ENCODE results near the gene SLC39A9.
"Not testable (repeated sequence)": the region's sequence is repeated elsewhere in the genome, so short reads cannot be mapped to it uniquely, and the experiment has no call there.

SLC39A9 gene

GRCh38 chr14:69490219-69490918 is 91.9 kb downstream of the SLC39A9 start:
- Histone ChIP-seq H3K9ac (no peak overlapping the region), H4K20me1 (peaks cover 0 to 3% (median 0%) of the 10 kb centered on the region in 11 experiments; a peak in 3 of 22 replicates), H3K9me3 (replicated peaks in 1 of 11) (no peaks in the 10 kb centered on the region), H3K4me1 (peaks cover 13 to 19% (median 16%) of the 10 kb centered on the region in 10 experiments), H3K27ac (no peak overlapping the region), H3K36me3 (no peaks in the 10 kb centered on the region), H3K27me3 (peaks cover 13 to 19% (median 15%) of the 10 kb centered on the region in 11 experiments), H3K4me3 (no peak overlapping the region), H3K4me2 (no peak overlapping the region)
- no peak for TF ChIP-seq Cebpa-rat (IDR thresholded peaks at IDR 0.05)

GRCh38 chr14:69491193-69491592 is 92.7 kb downstream of the SLC39A9 start:
- no peak for TF ChIP-seq Cebpa-rat (IDR thresholded peaks at IDR 0.05)
- H3K4me3 ChIP-seq, result no peak overlapping the region
- H4K20me1 ChIP-seq, result peaks cover 0 to 3% (median 0%) of the 10 kb centered on the region in 11 experiments; a peak in 2 of 22 replicates
- H3K9ac ChIP-seq, result no peak overlapping the region
- no peak overlapping the region for H3K4me2 ChIP-seq
- H3K27ac ChIP-seq, result no peak overlapping the region
- H3K36me3 ChIP-seq, result no peaks in the 10 kb centered on the region
- H3K27me3 ChIP-seq, result peaks cover 5 to 11% (median 6%) of the 10 kb centered on the region in 11 experiments; a peak in 21 of 22 replicates
- no peaks in the 10 kb centered on the region for H3K9me3 ChIP-seq (replicated peaks in 1 of 11)
- H3K4me1 ChIP-seq, result peaks cover 13 to 19% (median 16%) of the 10 kb centered on the region in 10 experiments

- no peak for TF ChIP-seq Cebpa-rat (IDR thresholded peaks at IDR 0.05)
- Histone ChIP-seq H3K27ac (no peak overlapping the region), H3K4me3 (no peak overlapping the region), H3K9ac (no peak overlapping the region), H3K4me2 (no peak overlapping the region), H3K36me3 (no peaks in the 10 kb centered on the region), H3K4me1 (peaks cover 3 to 5% (median 4%) of the 10 kb centered on the region in 10 experiments), H4K20me1 (no peaks in the 10 kb centered on the region; a peak in 1 of 22 replicates), H3K27me3 (no peaks in the 10 kb centered on the region), H3K9me3 (replicated peaks in 1 of 11) (no peaks in the 10 kb centered on the region)
These were observed 94.5 kb downstream of the SLC39A9 start for GRCh38 chr14:69493038-69493437.

- no peaks in the 10 kb centered on the region for H3K27me3 ChIP-seq
- H3K27ac ChIP-seq, result no peak overlapping the region
- no peak for TF ChIP-seq Cebpa-rat (IDR thresholded peaks at IDR 0.05)
- H3K4me1 ChIP-seq, result no peaks in the 10 kb centered on the region
- no peaks in the 10 kb centered on the region for H3K9me3 ChIP-seq (replicated peaks in 1 of 11)
- no peak overlapping the region for H3K4me3 ChIP-seq
- H3K36me3 ChIP-seq, result no peaks in the 10 kb centered on the region
- no peak overlapping the region for H3K4me2 ChIP-seq
- H4K20me1 ChIP-seq, result no peaks in the 10 kb centered on the region; a peak in 1 of 22 replicates
- H3K9ac ChIP-seq, result no peak overlapping the region
These were observed 95.3 kb downstream of the SLC39A9 start for GRCh38 chr14:69493791-69494190.

GRCh38 chr14:69495341-69495921 is 96.9 kb downstream of the SLC39A9 start:
- no peak overlapping the region for H3K9ac ChIP-seq
- no peaks in the 10 kb centered on the region; a peak in 1 of 22 replicates for H4K20me1 ChIP-seq
- no peaks in the 10 kb centered on the region for H3K9me3 ChIP-seq (replicated peaks in 1 of 11)
- H3K27ac ChIP-seq, result no peak overlapping the region
- no peak overlapping the region for H3K4me2 ChIP-seq
- H3K4me3 ChIP-seq, result no peak overlapping the region
- no peaks in the 10 kb centered on the region for H3K27me3 ChIP-seq
- H3K36me3 ChIP-seq, result no peaks in the 10 kb centered on the region
- H3K4me1 ChIP-seq, result no peaks in the 10 kb centered on the region
- TF ChIP-seq Cebpa-rat (IDR thresholded peaks at IDR 0.05), result no peak

- not testable (repeated sequence) for H3K4me2 ChIP-seq; H3K27me3 ChIP-seq; H3K4me3 ChIP-seq; H3K36me3 ChIP-seq; H3K27ac ChIP-seq; H3K9me3 ChIP-seq (replicated peaks in 1 of 11); H4K20me1 ChIP-seq; H3K4me1 ChIP-seq; H3K9ac ChIP-seq
These were observed 99.4 kb downstream of the SLC39A9 start for GRCh38 chr14:69497866-69498265.

- H3K27me3 ChIP-seq; H3K9me3 ChIP-seq (replicated peaks in 1 of 11); H3K4me2 ChIP-seq; H3K27ac ChIP-seq; H3K4me3 ChIP-seq; H3K4me1 ChIP-seq; H3K36me3 ChIP-seq; H4K20me1 ChIP-seq; H3K9ac ChIP-seq: not testable (repeated sequence)
These were observed 99.8 kb downstream of the SLC39A9 start for GRCh38 chr14:69498286-69498685.

- no peak for TF ChIP-seq Cebpa-rat (IDR thresholded peaks at IDR 0.05)
- H3K36me3 ChIP-seq, result no peaks in the 10 kb centered on the region
- no peaks in the 10 kb centered on the region; a peak in 1 of 22 replicates for H4K20me1 ChIP-seq
- no peak overlapping the region for H3K9ac ChIP-seq
- no peaks in the 10 kb centered on the region for H3K27me3 ChIP-seq
- H3K4me1 ChIP-seq, result no peaks in the 10 kb centered on the region
- no peak overlapping the region for H3K4me2 ChIP-seq
- H3K9me3 ChIP-seq (replicated peaks in 1 of 11), result no peaks in the 10 kb centered on the region
- no peak overlapping the region for H3K27ac ChIP-seq
- H3K4me3 ChIP-seq, result no peak overlapping the region
These were observed 100.9 kb downstream of the SLC39A9 start for GRCh38 chr14:69499436-69499835.

GRCh38 chr14:69500096-69500495 is 101.6 kb downstream of the SLC39A9 start:
- Histone ChIP-seq H3K4me2 (no peak overlapping the region), H3K4me1 (no peaks in the 10 kb centered on the region), H3K27me3 (no peaks in the 10 kb centered on the region), H3K27ac (no peak overlapping the region), H3K36me3 (no peaks in the 10 kb centered on the region), H4K20me1 (no peaks in the 10 kb centered on the region; a peak in 1 of 22 replicates), H3K9ac (no peak overlapping the region), H3K9me3 (replicated peaks in 1 of 11) (no peaks in the 10 kb centered on the region), H3K4me3 (no peak overlapping the region)
- TF ChIP-seq Cebpa-rat (IDR thresholded peaks at IDR 0.05), result no peak

GRCh38 chr14:69500736-69501135 is 102.2 kb downstream of the SLC39A9 start:
- TF ChIP-seq Cebpa-rat (IDR thresholded peaks at IDR 0.05), result no peak
- Histone ChIP-seq H3K9me3 (replicated peaks in 1 of 11) (no peaks in the 10 kb centered on the region), H3K4me2 (no peak overlapping the region), H3K27ac (no peak overlapping the region), H3K4me1 (no peaks in the 10 kb centered on the region), H3K27me3 (no peaks in the 10 kb centered on the region), H4K20me1 (no peaks in the 10 kb centered on the region), H3K36me3 (no peaks in the 10 kb centered on the region), H3K9ac (no peak overlapping the region), H3K4me3 (no peak overlapping the region)

Measured in BLaER1 treated with 17β-estradiol and CSF1 and Interleukin-3, amounts not matched to agents 10 nM and 100 nM (cell line).